HepG2 (cell line): ENCODE data around the gene RNF126. TPM values are rescaled to one million over a fixed set of nuclear protein-coding genes. Genes with fewer than 3 reads are reported as not detected.

Source experiments
- CEBPB ChIP-seq: IDR thresholded peaks from 2 replicates; pipeline ENCODE4 v1.6.1; 2011; ENCODE audit warnings: low read depth, low read length, improper control_type of control experiment, borderline replicate concordance
- HNF1B ChIP-seq: sonication (generic); formaldehyde crosslinking; IDR thresholded peaks from 2 replicates; pipeline ENCODE4 v1.5.1; 2020; ENCODE audit warnings: mild to moderate bottlenecking, moderate library complexity, missing genetic modification reagents
- JUN ChIP-seq: sonication (generic); formaldehyde crosslinking; IDR thresholded peaks from 2 replicates; pipeline ENCODE4 v1.4.0; 2020; ENCODE audit warnings: mild to moderate bottlenecking, missing genetic modification reagents
- MAZ ChIP-seq, 2 experiments: sonication (generic) in 1 of 2; formaldehyde crosslinking in 1 of 2; IDR thresholded peaks; 2 replicates each; pipeline versions ENCODE4 v1.5.0 to v1.6.1; 2012 to 2020; ENCODE audit warnings: low read depth in 2 of 2, mild to moderate bottlenecking in 2 of 2, borderline replicate concordance in 1 of 2, improper control_type of control experiment in 1 of 2, low read length in 1 of 2, missing genetic modification reagents in 1 of 2, moderate library complexity in 1 of 2
- MBD4 ChIP-seq: IDR thresholded peaks from 2 replicates; pipeline ENCODE4 v1.6.1; 2012; ENCODE audit warnings: low read length, inconsistent platforms, borderline replicate concordance
- MED13 ChIP-seq: sonication (generic); formaldehyde crosslinking; IDR thresholded peaks from 2 replicates; pipeline ENCODE4 v1.5.0; 2020; ENCODE audit warnings: missing genetic modification reagents
- NFAT5 ChIP-seq: sonication (generic); formaldehyde crosslinking; IDR thresholded peaks from 2 replicates; pipeline ENCODE4 v1.4.0; 2020; ENCODE audit warnings: missing genetic modification reagents
- REL ChIP-seq: sonication (generic); formaldehyde crosslinking; conservative IDR thresholded peaks from 2 replicates; pipeline ENCODE4 v1.8.0; 2022; ENCODE audit warnings: mild to moderate bottlenecking, missing genetic modification reagents, moderate library complexity
- RNF2 ChIP-seq: fragments of 450-650 bp; conservative IDR thresholded peaks from 2 replicates; pipeline ENCODE4 v1.6.1; 2016; ENCODE audit warnings: low read depth
- SNAPC2 ChIP-seq: sonication (generic); formaldehyde crosslinking; IDR thresholded peaks from 2 replicates; pipeline ENCODE4 v1.8.1; 2022; ENCODE audit warnings: mild to moderate bottlenecking, missing genetic modification reagents
- YEATS4 ChIP-seq: sonication (generic); formaldehyde crosslinking; IDR thresholded peaks from 2 replicates; pipeline ENCODE4 v1.4.0; 2020; ENCODE audit warnings: missing genetic modification reagents, borderline replicate concordance
- ZBTB43 ChIP-seq: sonication (generic); formaldehyde crosslinking; conservative IDR thresholded peaks from 2 replicates; pipeline ENCODE4 v1.4.0; 2020; ENCODE audit warnings: missing genetic modification reagents
- ZNF230 ChIP-seq: sonication (generic); formaldehyde crosslinking; IDR thresholded peaks from 2 replicates; pipeline ENCODE4 v1.4.0; 2020; ENCODE audit warnings: mild to moderate bottlenecking, missing genetic modification reagents
- ZNF24 ChIP-seq: fragments of 450-650 bp; IDR thresholded peaks from 2 replicates; pipeline ENCODE4 v1.6.1; 2017; ENCODE audit warnings: antibody characterized with exemption, mild to moderate bottlenecking
- ZNF292 ChIP-seq: sonication (generic); formaldehyde crosslinking; IDR thresholded peaks from 2 replicates; pipeline ENCODE4 v1.8.1; 2022; ENCODE audit warnings: mild to moderate bottlenecking, low read depth, missing genetic modification reagents, borderline replicate concordance
- ZNF496 ChIP-seq: sonication (generic); formaldehyde crosslinking; IDR thresholded peaks from 2 replicates; pipeline ENCODE4 v1.8.1; 2023; ENCODE audit warnings: mild to moderate bottlenecking, moderate library complexity, missing genetic modification reagents; ENCODE audit not compliant: insufficient replicate concordance
- polyA plus RNA-seq, 8 experiments: library from polyadenylated mRNA; depleted of rRNA in 3 of 8; stranded (reverse) in 7 of 8; unstranded in 1 of 8; fragments of >200 nt; fragmentation: Illumina TruSeq in 4 of 8; extraction: Trizol in 4 of 8; gene quantifications; 2 replicates each; pipeline versions ENCODE4 v1.2.1 to v1.2.3, GENCODE V29; 2011 to 2016; ENCODE audit warnings: low read depth in 4 of 8, missing spikeins in 1 of 8, mixed read lengths in 1 of 8; ENCODE audit not compliant: insufficient read depth in 1 of 8
- total RNA-seq, 5 experiments: library from RNA; depleted of rRNA; stranded (reverse); fragments of >200 nt; fragmentation: Illumina TruSeq; extraction: Trizol; gene quantifications; 2 replicates each; pipeline ENCODE4 v1.2.3, GENCODE V29; 2016; ENCODE audit warnings: low read depth in 1 of 5

The RNF126 gene
- total and polyA plus RNA-seq, 2 of the 13 experiments (the other 11 are each of a cell fraction or from before 2014, with no cell fraction given), result 23.2 to 34.0 TPM

- TF ChIP-seq ZNF496 (CRISPR knock-in tag) (no peak), HNF1B (CRISPR knock-in tag) (0 out of 2 replicates have a peak, but pooled peaks have one; percentile 2), ZBTB43 (CRISPR knock-in tag) (no peak), CEBPB (no peak), REL (CRISPR knock-in tag) (no peak), ZNF230 (CRISPR knock-in tag) (no peak), ZNF292 (CRISPR knock-in tag) (peak; percentile 89), RNF2 (0 out of 2 replicates have a peak, but pooled peaks have one; percentile 30), MAZ (IDR thresholded peaks at IDR 0.05; ENCODE audit: borderline replicate concordance, low read depth, low read length) (no peak), MAZ (CRISPR knock-in tag; IDR thresholded peaks at IDR 0.05; ENCODE audit: low read depth) (no peak), ZNF24 (no peak), SNAPC2 (no peak), JUN (CRISPR knock-in tag) (no peak), NFAT5 (no peak), MED13 (CRISPR knock-in tag) (no peak), MBD4 (no peak), YEATS4 (CRISPR knock-in tag) (0 out of 2 replicates have a peak, but pooled peaks have one; percentile 4)
Observed at GRCh38 chr19:663682-664117, 686 bp upstream of the RNF126 start (continued).
